GM10266 (cell line): ENCODE measurements around the gene CBLL1.

Experiments used
- DNase-seq: peaks from one replicate; pipeline ENCODE4 v3.0.0; 2012; ENCODE audit errors: extremely low spot score
- TF ChIP-seq, protein P1 (sequence below): IDR thresholded peaks from 2 replicates; pipeline ENCODE4 v1.5.1; 2012; ENCODE audit warnings: mild to moderate bottlenecking, low read depth; ENCODE audit not compliant: control insufficient read depth, insufficient read depth; ENCODE audit errors: missing control alignments

The CBLL1 gene

DNA sequence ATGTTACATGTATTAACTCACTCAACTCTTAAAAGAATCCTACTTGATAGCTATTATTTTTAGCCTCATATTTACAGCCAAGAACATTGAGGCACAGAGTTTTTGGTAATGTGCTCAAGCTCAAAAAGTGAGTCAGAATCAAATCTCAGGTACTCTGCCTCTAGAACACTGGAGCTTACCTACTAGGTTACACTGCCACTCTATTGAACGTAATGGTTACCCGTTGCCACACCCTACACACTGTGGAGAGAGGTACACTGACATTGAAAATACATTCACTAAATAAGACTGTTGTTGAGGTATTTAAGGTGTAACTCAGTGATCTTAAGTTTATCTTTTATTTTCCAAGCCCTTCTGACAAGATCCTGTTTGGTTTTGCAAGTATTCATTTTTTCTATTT, 41.2 kb downstream of the CBLL1 start:
- TF ChIP-seq, protein P1, sequence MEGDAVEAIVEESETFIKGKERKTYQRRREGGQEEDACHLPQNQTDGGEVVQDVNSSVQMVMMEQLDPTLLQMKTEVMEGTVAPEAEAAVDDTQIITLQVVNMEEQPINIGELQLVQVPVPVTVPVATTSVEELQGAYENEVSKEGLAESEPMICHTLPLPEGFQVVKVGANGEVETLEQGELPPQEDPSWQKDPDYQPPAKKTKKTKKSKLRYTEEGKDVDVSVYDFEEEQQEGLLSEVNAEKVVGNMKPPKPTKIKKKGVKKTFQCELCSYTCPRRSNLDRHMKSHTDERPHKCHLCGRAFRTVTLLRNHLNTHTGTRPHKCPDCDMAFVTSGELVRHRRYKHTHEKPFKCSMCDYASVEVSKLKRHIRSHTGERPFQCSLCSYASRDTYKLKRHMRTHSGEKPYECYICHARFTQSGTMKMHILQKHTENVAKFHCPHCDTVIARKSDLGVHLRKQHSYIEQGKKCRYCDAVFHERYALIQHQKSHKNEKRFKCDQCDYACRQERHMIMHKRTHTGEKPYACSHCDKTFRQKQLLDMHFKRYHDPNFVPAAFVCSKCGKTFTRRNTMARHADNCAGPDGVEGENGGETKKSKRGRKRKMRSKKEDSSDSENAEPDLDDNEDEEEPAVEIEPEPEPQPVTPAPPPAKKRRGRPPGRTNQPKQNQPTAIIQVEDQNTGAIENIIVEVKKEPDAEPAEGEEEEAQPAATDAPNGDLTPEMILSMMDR, result no peak
- DNase-seq, result no peak

DNA sequence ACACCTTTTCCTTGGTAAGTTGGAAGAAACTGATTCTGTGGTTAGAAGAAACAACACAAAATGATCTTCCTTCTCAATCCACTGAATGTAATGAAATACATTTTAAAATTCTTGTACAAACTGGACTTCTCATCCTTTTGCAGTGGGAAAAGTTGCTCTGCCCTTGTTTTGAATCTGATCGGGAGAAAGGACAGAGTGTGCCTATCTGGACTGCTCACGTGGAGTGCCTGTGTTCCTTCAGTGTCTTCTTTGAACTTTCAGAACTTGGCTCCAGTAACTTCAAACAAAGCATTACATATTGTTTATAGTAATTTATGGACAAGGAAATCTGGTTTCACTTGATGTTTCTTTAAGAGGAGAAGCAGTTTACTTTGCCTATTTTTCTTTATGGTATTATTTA, 42.0 kb downstream of the CBLL1 start:
- no peak for DNase-seq
- TF ChIP-seq, protein P1, result no peak

DNA sequence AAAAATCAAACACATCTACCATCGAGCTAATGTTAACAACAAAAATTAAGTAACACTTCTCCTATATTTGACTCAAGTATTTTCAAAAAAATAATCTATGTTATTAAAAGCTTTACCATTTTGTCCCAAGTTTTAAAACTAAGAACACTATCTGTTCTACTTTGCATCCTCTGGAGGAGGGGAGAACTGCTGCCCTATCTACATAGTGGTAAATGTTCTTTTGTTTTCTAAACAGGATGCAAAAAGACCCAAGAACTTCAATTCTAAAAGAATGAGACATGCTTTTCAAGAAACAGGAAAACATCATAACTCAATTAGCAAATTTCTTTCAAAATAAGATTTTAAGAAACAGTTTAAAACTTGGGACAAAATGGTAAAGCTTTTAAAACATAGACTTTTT, 44.3 kb downstream of the CBLL1 start:
- no peak for DNase-seq
- TF ChIP-seq, protein P1, result no peak

DNA sequence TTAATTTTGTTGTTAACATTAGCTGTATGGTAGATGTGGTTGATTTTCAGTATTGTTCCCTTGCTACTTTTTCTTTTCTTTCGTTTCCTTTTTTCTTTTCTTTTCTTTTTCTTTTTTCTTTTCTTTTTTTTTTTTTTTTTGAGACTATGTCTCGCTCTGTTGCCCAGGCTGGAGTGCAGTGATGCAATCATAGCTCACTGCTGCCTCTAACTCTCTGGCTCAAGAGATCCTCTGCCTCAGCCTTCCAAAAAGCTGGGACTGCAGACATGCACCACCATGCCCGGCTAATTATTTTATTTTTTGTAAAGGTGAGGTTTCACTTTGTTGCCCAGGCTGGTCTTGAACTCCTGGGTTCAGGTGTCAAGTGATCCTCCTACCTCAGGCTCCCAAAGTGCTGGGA, 44.7 kb downstream of the CBLL1 start:
- no peak for DNase-seq

DNA sequence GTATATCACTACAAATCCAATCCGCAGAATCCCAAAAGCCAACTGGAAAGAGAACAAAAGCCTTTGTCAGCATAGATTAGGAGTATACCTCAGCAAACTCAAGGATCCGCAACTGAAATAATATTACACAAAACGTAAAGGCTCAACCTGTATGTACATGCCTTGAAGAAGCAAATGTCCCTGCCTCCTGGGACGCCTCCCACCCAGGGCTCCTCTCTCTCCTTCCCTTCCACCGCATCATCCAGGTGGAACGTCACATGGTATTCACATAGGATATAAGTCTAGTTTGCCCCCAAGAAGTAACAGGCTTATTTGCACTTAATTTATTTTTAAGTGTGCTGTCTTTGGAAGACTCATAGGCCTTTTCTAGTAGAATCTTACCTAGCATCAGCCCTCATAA, 45.7 kb downstream of the CBLL1 start:
- TF ChIP-seq, protein P1, result no peak
- DNase-seq, result no peak

More for the DNA sequence above, 44.7 kb downstream of the CBLL1 start:
- TF ChIP-seq, protein P1, result no peak

DNA sequence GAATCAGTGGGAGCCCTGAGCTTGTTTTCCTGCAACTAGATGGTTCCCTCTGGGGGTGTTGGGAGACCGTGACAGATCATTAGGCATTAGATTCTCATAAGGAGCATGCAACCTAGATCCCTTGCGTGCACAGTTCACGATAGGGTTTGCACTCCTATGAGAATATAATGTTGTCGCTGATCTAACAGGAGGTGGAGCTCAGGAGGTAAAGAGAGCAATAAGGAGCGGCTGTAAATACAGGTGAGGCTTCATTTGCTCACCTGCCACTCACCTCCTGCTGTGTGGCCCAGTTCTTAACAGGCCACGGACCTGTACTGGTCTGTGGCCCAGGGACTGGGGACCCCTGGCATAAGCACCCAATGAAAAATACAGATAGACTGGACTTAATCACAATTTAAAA, 48.4 kb downstream of the CBLL1 start:
- TF ChIP-seq, protein P1, result no peak
- no peak for DNase-seq

DNA sequence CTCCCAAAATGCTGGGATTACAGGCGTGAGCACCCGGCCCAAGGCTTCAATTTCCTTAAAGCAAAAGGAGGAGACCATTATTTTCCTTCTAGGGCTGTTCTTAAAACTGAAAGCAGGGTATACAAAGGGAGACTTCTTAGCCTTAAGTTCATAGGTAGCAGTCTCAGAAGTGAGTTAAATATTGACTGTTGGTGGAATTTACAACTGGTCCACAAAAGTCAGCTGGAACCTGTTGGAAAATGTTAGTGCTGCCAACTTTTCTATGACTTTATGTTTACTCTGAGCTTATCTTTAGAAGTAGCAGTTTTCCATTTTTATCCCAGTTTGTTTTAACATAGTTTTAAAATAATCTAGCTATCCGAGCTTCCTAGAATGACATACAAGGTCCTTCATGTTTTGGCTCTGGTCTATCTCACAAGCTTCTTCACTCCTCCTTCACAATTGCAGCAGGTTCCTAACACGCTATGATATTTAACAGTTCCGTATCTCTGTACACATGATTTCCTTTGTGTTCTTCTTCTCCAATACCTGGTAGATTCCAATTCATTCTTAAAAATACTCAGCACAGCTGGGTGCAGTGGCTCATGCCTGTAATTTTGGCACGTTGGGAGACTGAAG, 55.8 kb downstream of the CBLL1 start:
- DNase-seq, result no peak

More for the DNA sequence above, 55.8 kb downstream of the CBLL1 start:
- TF ChIP-seq, protein P1, result no peak
